GM21737 (cell line): ENCODE results near the gene AFF2.
A peak's percentile ranks its signal among the peaks of the same experiment; 100 is the strongest.

Experiments
- ATAC-seq: cut with Tn5 transposase; IDR thresholded peaks from one replicate; pipeline ENCODE4 v1.9.1; 2021; ENCODE audit warnings: mild to moderate bottlenecking, moderate library complexity; ENCODE audit not compliant: unreplicated experiment

AFF2 gene

GRCh38 chrX:148535639-148536038 is 35.2 kb downstream of the AFF2 start:
- no peak for ATAC-seq

GRCh38 chrX:148536961-148537360 is 36.5 kb downstream of the AFF2 start:
- no peak for ATAC-seq

GRCh38 chrX:148537556-148538182 is 37.3 kb downstream of the AFF2 start:
- no peak for ATAC-seq

- no peak for ATAC-seq
Observed at GRCh38 chrX:148538582-148538981, 38.2 kb downstream of the AFF2 start.

GRCh38 chrX:148540114-148540513 is 39.7 kb downstream of the AFF2 start:
- ATAC-seq, result no peak

- ATAC-seq, result no peak
Observed at GRCh38 chrX:148540671-148541583, 40.5 kb downstream of the AFF2 start.

- peak; percentile 68 for ATAC-seq
Observed at GRCh38 chrX:148541584-148541940, 41.1 kb downstream of the AFF2 start.

- ATAC-seq, result peak; percentile 51
Observed at GRCh38 chrX:148542481-148543255, 42.3 kb downstream of the AFF2 start.

GRCh38 chrX:148552775-148553174 is 52.4 kb downstream of the AFF2 start:
- ATAC-seq, result no peak

- ATAC-seq, result no peak
Observed at GRCh38 chrX:148555101-148555500, 54.7 kb downstream of the AFF2 start.

- no peak for ATAC-seq
Observed at GRCh38 chrX:148555571-148556243, 55.3 kb downstream of the AFF2 start.

GRCh38 chrX:148556498-148556897 is 56.1 kb downstream of the AFF2 start:
- ATAC-seq, result no peak

- no peak for ATAC-seq
Observed at GRCh38 chrX:148562846-148563245, 62.4 kb downstream of the AFF2 start.

GRCh38 chrX:148567229-148567628 is 66.8 kb downstream of the AFF2 start:
- no peak for ATAC-seq

GRCh38 chrX:148567779-148568178 is 67.4 kb downstream of the AFF2 start:
- no peak for ATAC-seq

- ATAC-seq, result no peak
Observed at GRCh38 chrX:148568763-148569162, 68.3 kb downstream of the AFF2 start.

GRCh38 chrX:148572337-148572736 is 71.9 kb downstream of the AFF2 start:
- ATAC-seq, result no peak

- ATAC-seq, result no peak
Observed at GRCh38 chrX:148573119-148573518, 72.7 kb downstream of the AFF2 start.

GRCh38 chrX:148574237-148574973 is 74.0 kb downstream of the AFF2 start:
- ATAC-seq, result no peak

GRCh38 chrX:148576396-148576795 is 76.0 kb downstream of the AFF2 start:
- no peak for ATAC-seq
